Measurements from ENCODE around the gene GHRH. TPM values are rescaled to one million over a fixed set of nuclear protein-coding genes. Genes with fewer than 3 reads are reported as not detected.

GHRH gene
- total RNA-seq, 1 experiment from 2014 or later = not detected

GRCh38 chr20:37259865-37260264 is 1.7 kb downstream of the GHRH start:
- Histone ChIP-seq H3K56ac (ENCODE audit: insufficient read length, low read depth, low read length) (no peak overlapping the region), H3K27me3 (ENCODE audit: insufficient read depth, low read length) (no peaks in the 10 kb centered on the region), H3K9me3 (ENCODE audit: control insufficient read depth, low read depth, low read length) (no peaks in the 10 kb centered on the region), H4K91ac (ENCODE audit: insufficient read length, low read depth, low read length) (no peak overlapping the region), H3K23me2 (ENCODE audit: insufficient read length, low read depth, low read length, poor library complexity, severe bottlenecking) (no peaks in the 10 kb centered on the region), H3K18ac (ENCODE audit: insufficient read length, low read depth, low read length) (no peak overlapping the region), H2BK5ac (ENCODE audit: insufficient read length, low read length) (no peak overlapping the region), H3K9ac (ENCODE audit: extremely low read depth, insufficient read length, low read length) (no peak overlapping the region), H4K5ac (ENCODE audit: insufficient read length, low read depth, low read length) (no peak overlapping the region), H3T11ph (ENCODE audit: low read length) (no peak overlapping the region), H2BK20ac (ENCODE audit: low read depth, low read length, poor library complexity, severe bottlenecking) (no peak overlapping the region), H3K79me1 (ENCODE audit: insufficient read depth, low read depth, low read length, poor library complexity, severe bottlenecking) (no peaks in the 10 kb centered on the region), H4K20me1 (ENCODE audit: control insufficient read depth, insufficient read depth, insufficient read length) (no peaks in the 10 kb centered on the region), H3K27ac (ENCODE audit: insufficient read length, low read depth, low read length) (no peak overlapping the region), H3K14ac (ENCODE audit: insufficient read depth, low read length) (no peak overlapping the region), H2BK12ac (ENCODE audit: insufficient read length, low read depth, low read length) (no peak overlapping the region), H4K8ac (replicated peaks; ENCODE audit: insufficient read length, low read depth, low read length) (no peak overlapping the region), H3K23ac (ENCODE audit: insufficient read length, low read depth, low read length) (no peak overlapping the region), H3K79me2 (ENCODE audit: insufficient read depth, low read length) (no peaks in the 10 kb centered on the region), H2AFZ (ENCODE audit: low read length) (no peak overlapping the region), H3K4me1 (ENCODE audit: insufficient read depth, low read length) (no peaks in the 10 kb centered on the region; the same call in 1 of the 2 replicates), H3K4me2 (ENCODE audit: insufficient read depth, insufficient read length, low read length) (no peak overlapping the region), H2BK120ac (ENCODE audit: low read depth, low read length, poor library complexity, severe bottlenecking) (no peak overlapping the region), H2AK5ac (ENCODE audit: insufficient read length, low read length) (no peak overlapping the region), H2BK15ac (ENCODE audit: low read depth, low read length) (no peak overlapping the region), H3K4ac (ENCODE audit: low read depth, low read length) (no peak overlapping the region)
- H3K9me3 Mint-ChIP-seq = no peaks in the 10 kb centered on the region
- peak overlapping the region in 1 of 3 experiments; percentile 79; a peak in 2 of 7 replicates for H3K27ac Mint-ChIP-seq
- H3K4me1 Mint-ChIP-seq = peaks cover 39 to 40% of the 10 kb centered on the region in 2 experiments
- 0 out of 2 replicates have a peak, but pooled peaks cover 1% of the 10 kb centered on the region for H3K27me3 Mint-ChIP-seq (ENCODE audit: low read depth)
- no peak for DNase-seq
- H3K4me3 Mint-ChIP-seq = no peak overlapping the region
- no peaks in the 10 kb centered on the region for H3K36me3 Mint-ChIP-seq (ENCODE audit: insufficient read depth in 1 of 3, low read depth in 3 of 3)
- no peak for TF ChIP-seq CTCF (conservative IDR thresholded peaks at IDR 0.05)
- WGBS (ENCODE audit: extremely low coverage, insufficient read length, low lambda C conversion rate) = no CpG with 5 or more reads among the region's 3 CpGs
